ENCODE data around the gene MILR1.

The MILR1 gene

GRCh38 chr17:64496348-64496785, 47.5 kb downstream of the MILR1 start:
- TF ChIP-seq, protein P1, sequence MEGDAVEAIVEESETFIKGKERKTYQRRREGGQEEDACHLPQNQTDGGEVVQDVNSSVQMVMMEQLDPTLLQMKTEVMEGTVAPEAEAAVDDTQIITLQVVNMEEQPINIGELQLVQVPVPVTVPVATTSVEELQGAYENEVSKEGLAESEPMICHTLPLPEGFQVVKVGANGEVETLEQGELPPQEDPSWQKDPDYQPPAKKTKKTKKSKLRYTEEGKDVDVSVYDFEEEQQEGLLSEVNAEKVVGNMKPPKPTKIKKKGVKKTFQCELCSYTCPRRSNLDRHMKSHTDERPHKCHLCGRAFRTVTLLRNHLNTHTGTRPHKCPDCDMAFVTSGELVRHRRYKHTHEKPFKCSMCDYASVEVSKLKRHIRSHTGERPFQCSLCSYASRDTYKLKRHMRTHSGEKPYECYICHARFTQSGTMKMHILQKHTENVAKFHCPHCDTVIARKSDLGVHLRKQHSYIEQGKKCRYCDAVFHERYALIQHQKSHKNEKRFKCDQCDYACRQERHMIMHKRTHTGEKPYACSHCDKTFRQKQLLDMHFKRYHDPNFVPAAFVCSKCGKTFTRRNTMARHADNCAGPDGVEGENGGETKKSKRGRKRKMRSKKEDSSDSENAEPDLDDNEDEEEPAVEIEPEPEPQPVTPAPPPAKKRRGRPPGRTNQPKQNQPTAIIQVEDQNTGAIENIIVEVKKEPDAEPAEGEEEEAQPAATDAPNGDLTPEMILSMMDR (IDR thresholded peaks at IDR 0.05; ENCODE audit: low read depth, low read length), result no peak
- no peak for DNase-seq (ENCODE audit: extremely low read depth, low read depth)

GRCh38 chr17:64496786-64497564, 48.1 kb downstream of the MILR1 start, which contains the start of gene POLG2:
POLG2 (minus strand) TSS chr17:64497054; CDS start chr17:64496968, 86 bp downstream.
- TF ChIP-seq, protein P1 (IDR thresholded peaks at IDR 0.05; ENCODE audit: low read depth, low read length), result peak; percentile 54
- peak; percentile 80 for DNase-seq (ENCODE audit: extremely low read depth, low read depth)

- TF ChIP-seq, protein P1 (IDR thresholded peaks at IDR 0.05; ENCODE audit: low read depth, low read length), result no peak
- DNase-seq (ENCODE audit: extremely low read depth, low read depth), result no peak
Measured at GRCh38 chr17:64497565-64498035, 48.7 kb downstream of the MILR1 start.

GRCh38 chr17:64498308-64499203, 49.6 kb downstream of the MILR1 start:
- DNase-seq (ENCODE audit: extremely low read depth, low read depth), result no peak
- TF ChIP-seq, protein P1 (IDR thresholded peaks at IDR 0.05; ENCODE audit: low read depth, low read length), result no peak

- TF ChIP-seq, protein P1 (IDR thresholded peaks at IDR 0.05; ENCODE audit: low read depth, low read length), result no peak
- no peak for DNase-seq (ENCODE audit: extremely low read depth, low read depth)
Measured at GRCh38 chr17:64499805-64500486, 51.0 kb downstream of the MILR1 start.

DNA sequence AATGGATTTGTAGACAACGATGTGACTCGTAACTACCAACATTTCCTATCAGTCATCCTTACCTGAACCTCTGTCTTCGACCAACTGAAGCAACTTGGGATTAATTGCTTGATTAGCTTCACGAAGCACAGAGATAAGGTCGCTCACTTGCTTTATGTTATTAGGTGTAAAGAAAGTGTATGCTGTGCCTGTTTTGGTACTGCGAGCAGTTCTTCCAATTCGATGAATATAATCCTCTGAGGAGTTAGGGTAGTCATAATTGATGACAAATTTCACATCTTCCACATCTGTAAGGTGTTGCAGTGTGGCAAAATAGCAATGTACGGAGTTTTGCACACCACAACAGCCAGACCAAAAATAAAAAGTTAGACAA, 51.6 kb downstream of the MILR1 start:
- DNase-seq (ENCODE audit: extremely low read depth, low read depth), result no peak
- TF ChIP-seq, protein P1 (IDR thresholded peaks at IDR 0.05; ENCODE audit: low read depth, low read length), result no peak

Measured in AG09319 (cell line).